ENCODE measurements around the gene BEST3. TPM values are rescaled to one million over a fixed set of nuclear protein-coding genes. Genes with fewer than 3 reads are reported as not detected.

BEST3 gene
- total and polyA plus RNA-seq, 2 experiments from 2014 or later, result not detected

GRCh38 chr12:69688021-69688420 lies 11.1 kb downstream of the BEST3 start (continued):
- no peak for TF ChIP-seq ZNF462 (CRISPR knock-in tag; IDR thresholded peaks at IDR 0.05)
- no peak for TF ChIP-seq ZNF331 (CRISPR knock-in tag; IDR thresholded peaks at IDR 0.05; ENCODE audit: low read depth)
- no peak for TF ChIP-seq CTCF (conservative IDR thresholded peaks at IDR 0.05; ENCODE audit: low read depth in 2 of 2)
- TF ChIP-seq ETS1 (IDR thresholded peaks at IDR 0.05), result no peak
- no peak for TF ChIP-seq NANOG (IDR thresholded peaks at IDR 0.05; ENCODE audit: borderline replicate concordance)
- no peak for TF ChIP-seq REST (IDR thresholded peaks at IDR 0.05; ENCODE audit: unreplicated experiment)
- no peak for TF ChIP-seq ZNF114 (CRISPR knock-in tag; IDR thresholded peaks at IDR 0.05)
- no peak for TF ChIP-seq STAT1 (IDR thresholded peaks at IDR 0.05; ENCODE audit: unreplicated experiment)
- TF ChIP-seq POLR2AphosphoS5 (IDR thresholded peaks at IDR 0.05; ENCODE audit: low read depth), result no peak

Data from GM23338 (cell line).